NK-92 treated with Interleukin-12 subunit alpha and Interleukin-12 subunit beta, amount 100 ng/mL, for 24 hours (cell line): Measurements from ENCODE around the gene SMC6.

ENCODE experiments used
- DNase-seq: peaks from one replicate; lab custom pipeline; 2025; lab: John Stamatoyannopoulos, UW

Gene SMC6

GRCh38 chr2:17646838-17647701, 106.5 kb downstream of the SMC6 start:
- no peak for DNase-seq

GRCh38 chr2:17646081-17646554, 107.5 kb downstream of the SMC6 start:
- peak; percentile 9 for DNase-seq

- no peak for DNase-seq
Observed at GRCh38 chr2:17644997-17645720, 108.5 kb downstream of the SMC6 start.

- DNase-seq, result no peak
Observed at GRCh38 chr2:17643031-17643615, 110.5 kb downstream of the SMC6 start.

GRCh38 chr2:17640406-17640805, 113.2 kb downstream of the SMC6 start:
- DNase-seq, result no peak

- no peak for DNase-seq
Observed at GRCh38 chr2:17638196-17638743, 115.3 kb downstream of the SMC6 start.

GRCh38 chr2:17637131-17637906, 116.3 kb downstream of the SMC6 start:
- no peak for DNase-seq

GRCh38 chr2:17636257-17636656, 117.4 kb downstream of the SMC6 start:
- no peak for DNase-seq

GRCh38 chr2:17634997-17635396, 118.6 kb downstream of the SMC6 start:
- no peak for DNase-seq

GRCh38 chr2:17630089-17630488, 123.5 kb downstream of the SMC6 start:
- DNase-seq, result no peak

- DNase-seq, result no peak
Observed at GRCh38 chr2:17628349-17629261, 125.0 kb downstream of the SMC6 start.

GRCh38 chr2:17627434-17627833, 126.2 kb downstream of the SMC6 start:
- DNase-seq, result no peak

- DNase-seq, result no peak
Observed at GRCh38 chr2:17626986-17627385, 126.6 kb downstream of the SMC6 start.

- DNase-seq, result no peak
Observed at GRCh38 chr2:17625446-17625845, 128.2 kb downstream of the SMC6 start.

- DNase-seq, result no peak
Observed at GRCh38 chr2:17621781-17622180, 131.8 kb downstream of the SMC6 start.

GRCh38 chr2:17620841-17621240, 132.8 kb downstream of the SMC6 start:
- no peak for DNase-seq

GRCh38 chr2:17620280-17620679, 133.3 kb downstream of the SMC6 start:
- no peak for DNase-seq

- no peak for DNase-seq
Observed at GRCh38 chr2:17617955-17618354, 135.7 kb downstream of the SMC6 start.

GRCh38 chr2:17617516-17617915, 136.1 kb downstream of the SMC6 start:
- DNase-seq, result no peak

- no peak for DNase-seq
Observed at GRCh38 chr2:17616405-17616804, 137.2 kb downstream of the SMC6 start.
